GM12801 (cell line): ENCODE data around the gene NPAS2.

Experiments
- TF ChIP-seq, protein P1 (sequence below): IDR thresholded peaks from one replicate; pipeline ENCODE4 v1.5.1; 2011; ENCODE audit warnings: control low read depth; ENCODE audit not compliant: insufficient read length; ENCODE audit errors: extremely low read depth

The NPAS2 gene

DNA sequence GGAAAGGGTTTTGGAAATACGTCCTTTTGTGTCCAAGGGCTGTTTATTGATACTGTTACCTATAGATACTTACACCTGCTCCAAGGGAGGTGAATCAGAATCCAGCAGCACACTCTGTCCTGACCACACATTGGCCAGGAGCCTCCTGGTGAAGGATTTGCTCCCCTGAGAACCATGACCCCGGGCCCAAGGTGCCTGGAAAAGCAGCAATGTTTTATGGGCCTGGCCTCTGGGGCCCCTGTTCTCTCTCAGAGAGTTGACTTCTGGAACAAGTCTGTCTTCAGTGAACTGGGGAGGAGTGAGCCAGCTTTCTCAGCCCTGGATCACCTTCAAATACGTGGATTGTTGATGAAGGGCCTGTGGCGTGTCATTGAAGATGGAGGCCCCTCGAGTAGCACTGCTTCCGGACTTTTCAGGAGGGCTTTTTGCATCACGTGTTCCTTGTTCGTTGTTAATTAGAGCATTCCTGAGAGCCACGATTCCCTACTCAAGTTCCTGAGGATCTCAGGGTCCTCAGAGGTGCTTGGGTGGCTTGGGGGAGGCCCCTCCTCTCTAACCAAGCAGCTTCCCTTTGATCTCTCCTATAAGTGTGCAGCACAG is 103.6 kb downstream of the NPAS2 start:
- TF ChIP-seq, protein P1, sequence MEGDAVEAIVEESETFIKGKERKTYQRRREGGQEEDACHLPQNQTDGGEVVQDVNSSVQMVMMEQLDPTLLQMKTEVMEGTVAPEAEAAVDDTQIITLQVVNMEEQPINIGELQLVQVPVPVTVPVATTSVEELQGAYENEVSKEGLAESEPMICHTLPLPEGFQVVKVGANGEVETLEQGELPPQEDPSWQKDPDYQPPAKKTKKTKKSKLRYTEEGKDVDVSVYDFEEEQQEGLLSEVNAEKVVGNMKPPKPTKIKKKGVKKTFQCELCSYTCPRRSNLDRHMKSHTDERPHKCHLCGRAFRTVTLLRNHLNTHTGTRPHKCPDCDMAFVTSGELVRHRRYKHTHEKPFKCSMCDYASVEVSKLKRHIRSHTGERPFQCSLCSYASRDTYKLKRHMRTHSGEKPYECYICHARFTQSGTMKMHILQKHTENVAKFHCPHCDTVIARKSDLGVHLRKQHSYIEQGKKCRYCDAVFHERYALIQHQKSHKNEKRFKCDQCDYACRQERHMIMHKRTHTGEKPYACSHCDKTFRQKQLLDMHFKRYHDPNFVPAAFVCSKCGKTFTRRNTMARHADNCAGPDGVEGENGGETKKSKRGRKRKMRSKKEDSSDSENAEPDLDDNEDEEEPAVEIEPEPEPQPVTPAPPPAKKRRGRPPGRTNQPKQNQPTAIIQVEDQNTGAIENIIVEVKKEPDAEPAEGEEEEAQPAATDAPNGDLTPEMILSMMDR: no peak

DNA sequence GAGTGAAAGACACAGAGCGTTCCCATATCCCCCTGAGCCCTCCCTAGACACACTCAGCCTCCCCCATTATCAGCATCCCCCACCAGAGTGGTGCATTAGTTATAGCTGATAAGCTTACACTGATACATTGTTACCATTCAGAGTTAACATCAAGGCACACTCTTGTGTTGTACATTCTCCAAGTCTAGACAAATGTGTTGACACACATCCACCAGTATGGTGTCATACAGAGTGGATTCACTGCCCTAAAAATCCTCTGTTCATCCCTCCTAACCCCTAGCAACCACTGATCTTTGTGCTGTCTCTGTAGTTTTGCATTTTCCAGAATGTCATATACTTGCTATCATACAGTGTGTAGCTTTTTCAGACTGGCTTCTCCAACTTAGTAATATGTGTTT is 104.2 kb downstream of the NPAS2 start:
- TF ChIP-seq, protein P1: no peak

DNA sequence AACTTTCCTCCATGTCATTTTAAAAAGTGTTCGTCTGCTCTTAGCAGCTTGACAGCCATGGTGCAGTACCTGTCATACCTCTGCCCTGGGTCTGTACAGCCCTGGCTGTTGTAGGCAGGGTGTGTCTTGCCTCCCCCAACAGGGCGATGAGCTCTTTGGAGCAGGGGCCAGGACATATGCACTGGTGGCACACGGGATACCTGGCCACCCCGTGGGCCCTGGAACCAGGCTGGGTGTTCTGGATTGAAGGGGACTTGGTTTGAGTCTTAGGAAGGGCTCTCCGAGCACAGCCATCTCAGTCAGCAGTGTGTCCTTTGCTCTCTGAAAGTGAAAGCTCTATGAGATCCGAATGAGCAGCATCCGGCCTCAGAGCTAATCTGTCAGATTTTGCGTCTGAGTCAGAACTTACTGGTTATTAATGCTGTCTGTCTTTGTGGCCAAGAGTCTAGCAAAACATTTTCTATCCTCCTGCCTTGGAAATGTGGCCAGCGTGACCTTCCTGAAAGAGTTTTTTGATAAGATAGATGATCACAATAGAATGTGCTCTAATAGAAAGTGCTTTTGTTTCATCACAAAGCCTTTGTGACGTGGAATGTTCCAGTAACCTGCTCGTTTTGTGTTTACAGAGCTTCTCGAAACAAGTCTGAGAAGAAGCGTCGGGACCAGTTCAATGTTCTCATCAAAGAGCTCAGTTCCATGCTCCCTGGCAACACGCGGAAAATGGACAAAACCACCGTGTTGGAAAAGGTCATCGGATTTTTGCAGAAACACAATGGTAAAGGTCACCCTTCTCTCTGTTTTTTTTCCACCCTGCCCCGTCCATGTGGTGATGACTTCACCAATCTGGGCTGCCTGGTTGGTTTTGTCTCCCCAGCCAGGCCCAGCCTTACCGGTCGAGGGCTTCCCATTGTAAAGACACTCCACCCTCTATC is 104.8 kb downstream of the NPAS2 start:
- TF ChIP-seq, protein P1: no peak

DNA sequence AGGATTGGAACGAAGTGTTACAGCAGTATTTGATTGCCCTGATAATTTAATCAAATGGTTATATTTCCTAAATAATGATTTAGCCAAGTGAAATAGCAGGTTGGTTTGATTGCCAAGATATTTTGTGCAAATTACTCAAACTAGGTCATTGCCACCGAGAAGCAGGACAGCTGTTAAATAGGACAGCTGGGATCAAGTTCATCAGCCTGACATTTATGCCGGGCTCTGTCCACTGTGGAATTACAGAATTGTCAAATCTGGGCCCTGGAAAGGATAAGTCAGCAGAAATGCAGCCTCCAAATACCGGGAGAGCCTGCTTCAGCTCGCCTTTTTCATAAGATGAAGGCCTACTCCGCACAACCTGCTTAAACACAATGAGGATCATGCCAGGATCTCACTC is 108.3 kb downstream of the NPAS2 start:
- TF ChIP-seq, protein P1: no peak

DNA sequence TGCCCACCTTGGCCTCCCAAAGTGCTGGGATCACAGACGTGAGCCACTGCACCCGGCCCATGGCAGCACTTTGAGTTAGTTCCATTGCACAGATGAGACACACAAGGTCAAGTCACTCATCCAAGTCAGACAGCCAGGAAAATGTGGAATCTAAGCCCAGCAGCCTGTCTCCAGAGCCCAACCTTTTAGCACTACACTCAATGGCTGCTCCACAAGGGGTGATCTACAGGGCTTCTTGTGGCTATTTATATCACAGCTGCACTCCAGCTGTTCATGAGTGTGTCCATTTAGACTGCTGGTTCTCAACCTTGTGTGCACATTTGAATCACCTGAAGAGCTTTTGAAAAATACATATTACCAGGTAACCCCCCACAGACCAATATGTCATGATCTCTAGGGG is 109.2 kb downstream of the NPAS2 start:
- TF ChIP-seq, protein P1: no peak

DNA sequence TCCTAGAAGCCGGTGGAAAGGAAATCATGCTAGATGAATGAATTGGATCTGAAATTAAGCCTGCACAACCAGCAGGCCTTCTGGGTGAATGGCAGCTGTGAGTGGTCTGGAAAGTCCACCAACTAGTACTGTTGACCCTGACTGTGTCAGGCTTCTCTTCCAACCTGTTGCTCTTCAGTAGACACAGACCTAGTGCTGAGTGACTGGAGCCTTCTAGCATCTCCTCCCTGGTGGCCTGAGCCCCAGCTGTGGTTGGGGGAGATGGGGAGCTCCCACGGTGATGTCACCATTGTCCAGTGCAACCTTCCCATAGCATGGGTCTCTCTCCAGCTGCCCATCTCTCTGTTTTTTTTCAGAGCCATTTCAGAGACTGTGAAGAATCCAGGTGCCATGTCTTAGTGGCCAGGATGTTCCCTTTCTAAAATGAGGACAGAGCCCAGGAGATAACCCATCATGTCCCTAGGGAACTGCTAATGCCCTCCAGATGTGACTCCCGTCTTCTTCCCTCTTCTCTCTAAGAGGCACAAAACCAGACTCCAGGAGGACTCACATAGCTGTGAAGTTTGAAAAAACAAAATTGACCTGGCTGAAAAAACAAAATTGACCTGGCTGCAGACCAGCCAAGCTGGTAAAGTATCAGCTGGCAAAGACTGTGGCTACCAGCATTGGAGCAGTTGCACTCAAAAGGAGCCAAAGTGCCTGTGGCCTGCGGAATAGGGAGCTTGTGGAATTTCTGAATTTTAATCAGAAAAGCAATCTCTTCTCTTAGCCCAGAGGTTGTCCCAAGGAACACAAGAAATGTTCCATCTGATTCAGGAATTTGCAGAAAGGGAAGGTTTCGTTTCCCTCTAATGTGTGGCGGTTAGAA is 114.8 kb downstream of the NPAS2 start:
- TF ChIP-seq, protein P1: no peak

DNA sequence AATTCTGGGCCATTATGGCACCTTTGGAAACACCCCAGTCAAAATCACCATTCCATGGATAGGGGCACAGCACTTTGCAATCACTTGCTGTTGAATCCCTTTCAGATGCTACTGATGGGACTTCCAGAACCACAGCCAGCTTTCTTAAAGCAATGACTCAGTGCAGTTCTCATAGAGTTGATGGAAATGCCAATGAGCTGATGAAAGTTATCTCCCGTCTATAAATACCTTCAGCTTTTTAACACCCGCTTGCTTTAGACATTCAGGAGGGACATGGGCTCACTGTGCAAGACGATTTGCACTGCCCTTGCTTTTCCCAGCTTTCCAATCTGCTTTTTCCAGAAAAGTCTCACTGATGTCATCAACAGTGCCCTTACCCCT is 115.4 kb downstream of the NPAS2 start:
- TF ChIP-seq, protein P1: no peak
